ENCODE data around the gene RAC3. TPM values are rescaled to one million over a fixed set of nuclear protein-coding genes. Genes with fewer than 3 reads are reported as not detected.

RAC3 gene
- total RNA-seq, 4 donors from 2014 or later: 0.50 to 6.9 (median 0.54) TPM; not detected in 1

- Histone ChIP-seq H3K4me3 (no peak overlapping the region), H3K27ac (no peak overlapping the region), H3K27me3 (no peaks in the 10 kb centered on the region), H3K9me3 (no peaks in the 10 kb centered on the region), H3K4me1 (peaks cover 0 to 18% (median 5%) of the 10 kb centered on the region in 3 donors), H3K36me3 (peaks cover 0 to 41% of the 10 kb centered on the region in 2 donors)
- 90% methylated on average over 2 of the region's 28 CpGs; no CpG with 5 or more reads in 1 of the 2 donors for WGBS, 2 donors (ENCODE audit: low coverage in 1 of 2)
- ATAC-seq: no peak
- no peak for TF ChIP-seq POLR2A (IDR thresholded peaks at IDR 0.05)
- no peak for TF ChIP-seq POLR2AphosphoS5 (IDR thresholded peaks at IDR 0.05)
- TF ChIP-seq EP300 (IDR thresholded peaks at IDR 0.05): no peak
- TF ChIP-seq, protein P1, sequence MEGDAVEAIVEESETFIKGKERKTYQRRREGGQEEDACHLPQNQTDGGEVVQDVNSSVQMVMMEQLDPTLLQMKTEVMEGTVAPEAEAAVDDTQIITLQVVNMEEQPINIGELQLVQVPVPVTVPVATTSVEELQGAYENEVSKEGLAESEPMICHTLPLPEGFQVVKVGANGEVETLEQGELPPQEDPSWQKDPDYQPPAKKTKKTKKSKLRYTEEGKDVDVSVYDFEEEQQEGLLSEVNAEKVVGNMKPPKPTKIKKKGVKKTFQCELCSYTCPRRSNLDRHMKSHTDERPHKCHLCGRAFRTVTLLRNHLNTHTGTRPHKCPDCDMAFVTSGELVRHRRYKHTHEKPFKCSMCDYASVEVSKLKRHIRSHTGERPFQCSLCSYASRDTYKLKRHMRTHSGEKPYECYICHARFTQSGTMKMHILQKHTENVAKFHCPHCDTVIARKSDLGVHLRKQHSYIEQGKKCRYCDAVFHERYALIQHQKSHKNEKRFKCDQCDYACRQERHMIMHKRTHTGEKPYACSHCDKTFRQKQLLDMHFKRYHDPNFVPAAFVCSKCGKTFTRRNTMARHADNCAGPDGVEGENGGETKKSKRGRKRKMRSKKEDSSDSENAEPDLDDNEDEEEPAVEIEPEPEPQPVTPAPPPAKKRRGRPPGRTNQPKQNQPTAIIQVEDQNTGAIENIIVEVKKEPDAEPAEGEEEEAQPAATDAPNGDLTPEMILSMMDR (IDR thresholded peaks at IDR 0.05): no peak
Observed at GRCh38 chr17:82016061-82016874, 15.2 kb upstream of the RAC3 start.

DNA sequence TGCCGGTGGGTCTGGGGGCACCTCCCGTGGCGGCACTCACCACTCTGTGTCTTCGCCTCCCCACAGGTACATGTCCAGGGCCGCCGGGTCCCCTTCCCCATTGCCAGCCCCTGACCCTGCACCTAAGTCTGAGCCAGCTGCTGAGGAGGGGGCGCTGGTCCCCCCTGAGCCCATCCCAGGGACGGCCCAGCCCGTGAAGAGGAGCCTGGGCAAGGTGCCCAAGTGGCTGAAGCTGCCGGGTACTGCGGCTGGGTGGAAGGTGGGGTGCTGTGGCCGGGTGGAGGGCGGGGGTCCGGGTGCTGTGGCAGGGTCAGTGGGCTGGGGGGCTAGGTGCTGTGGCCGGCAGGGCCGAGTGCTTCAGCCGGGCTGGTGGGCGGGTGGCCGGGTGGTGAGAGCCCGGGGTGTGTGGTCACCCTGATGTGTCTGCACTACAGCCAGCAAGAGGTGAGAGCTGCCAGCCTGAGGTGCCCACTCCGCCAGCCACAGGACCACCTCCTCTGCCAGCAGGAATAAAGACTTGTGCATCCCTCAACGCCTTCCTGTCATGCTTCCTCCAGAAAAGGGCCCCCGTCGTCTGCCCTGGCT lies 14.5 kb upstream of the RAC3 start:
- Histone ChIP-seq H3K27me3 (no peaks in the 10 kb centered on the region), H3K36me3 (peaks cover 0 to 34% of the 10 kb centered on the region in 2 donors), H3K4me1 (peaks cover 0 to 25% (median 12%) of the 10 kb centered on the region in 3 donors), H3K4me3 (no peak overlapping the region), H3K27ac (no peak overlapping the region), H3K9me3 (no peaks in the 10 kb centered on the region)
- WGBS, 2 donors (ENCODE audit: low coverage in 1 of 2): no CpG with 5 or more reads among the region's 24 CpGs
- ATAC-seq: no peak
- TF ChIP-seq EP300 (IDR thresholded peaks at IDR 0.05): no peak
- TF ChIP-seq POLR2A (IDR thresholded peaks at IDR 0.05): no peak
- no peak for TF ChIP-seq POLR2AphosphoS5 (IDR thresholded peaks at IDR 0.05)

DNA sequence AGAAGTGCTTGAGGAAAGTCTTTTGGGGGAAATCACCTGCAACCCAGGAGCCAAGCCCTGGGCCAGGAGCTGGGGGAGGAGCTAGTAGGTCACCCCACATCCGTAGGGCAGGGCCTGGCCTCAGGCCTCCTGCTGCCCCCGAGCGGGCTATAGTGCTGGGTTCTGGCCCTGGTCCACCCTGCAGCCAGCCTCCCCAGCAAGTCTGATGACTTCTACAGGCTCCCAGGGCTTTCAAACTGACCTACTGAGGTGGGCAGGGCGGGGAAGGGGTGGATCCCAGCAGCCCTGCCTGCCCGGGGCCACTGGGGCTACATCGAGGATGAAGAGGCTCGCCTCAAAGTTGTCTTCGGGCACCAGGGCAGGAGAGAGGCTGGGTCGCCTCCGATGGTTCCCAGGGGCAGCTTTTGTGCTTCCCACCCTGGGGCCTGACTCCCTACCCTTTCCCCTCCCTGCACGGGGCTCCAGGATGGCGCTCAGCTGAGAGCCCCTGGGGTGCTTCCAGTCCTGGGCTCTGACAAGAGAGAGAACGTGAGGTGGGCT lies 13.8 kb upstream of the RAC3 start:
- Histone ChIP-seq H3K36me3 (peaks cover 0 to 28% of the 10 kb centered on the region in 2 donors), H3K4me1 (peaks cover 0 to 31% (median 17%) of the 10 kb centered on the region in 3 donors), H3K27me3 (no peaks in the 10 kb centered on the region), H3K27ac (no peak overlapping the region), H3K9me3 (no peaks in the 10 kb centered on the region), H3K4me3 (no peak overlapping the region)
- TF ChIP-seq EP300 (IDR thresholded peaks at IDR 0.05) (no peak), POLR2A (IDR thresholded peaks at IDR 0.05) (no peak), POLR2AphosphoS5 (IDR thresholded peaks at IDR 0.05) (no peak)
- TF ChIP-seq, protein P1 (IDR thresholded peaks at IDR 0.05): no peak
- WGBS, 2 donors (ENCODE audit: low coverage in 1 of 2): 100% methylated on average over 3 of the region's 13 CpGs; no CpG with 5 or more reads in 1 of the 2 donors
- no peak for ATAC-seq

DNA sequence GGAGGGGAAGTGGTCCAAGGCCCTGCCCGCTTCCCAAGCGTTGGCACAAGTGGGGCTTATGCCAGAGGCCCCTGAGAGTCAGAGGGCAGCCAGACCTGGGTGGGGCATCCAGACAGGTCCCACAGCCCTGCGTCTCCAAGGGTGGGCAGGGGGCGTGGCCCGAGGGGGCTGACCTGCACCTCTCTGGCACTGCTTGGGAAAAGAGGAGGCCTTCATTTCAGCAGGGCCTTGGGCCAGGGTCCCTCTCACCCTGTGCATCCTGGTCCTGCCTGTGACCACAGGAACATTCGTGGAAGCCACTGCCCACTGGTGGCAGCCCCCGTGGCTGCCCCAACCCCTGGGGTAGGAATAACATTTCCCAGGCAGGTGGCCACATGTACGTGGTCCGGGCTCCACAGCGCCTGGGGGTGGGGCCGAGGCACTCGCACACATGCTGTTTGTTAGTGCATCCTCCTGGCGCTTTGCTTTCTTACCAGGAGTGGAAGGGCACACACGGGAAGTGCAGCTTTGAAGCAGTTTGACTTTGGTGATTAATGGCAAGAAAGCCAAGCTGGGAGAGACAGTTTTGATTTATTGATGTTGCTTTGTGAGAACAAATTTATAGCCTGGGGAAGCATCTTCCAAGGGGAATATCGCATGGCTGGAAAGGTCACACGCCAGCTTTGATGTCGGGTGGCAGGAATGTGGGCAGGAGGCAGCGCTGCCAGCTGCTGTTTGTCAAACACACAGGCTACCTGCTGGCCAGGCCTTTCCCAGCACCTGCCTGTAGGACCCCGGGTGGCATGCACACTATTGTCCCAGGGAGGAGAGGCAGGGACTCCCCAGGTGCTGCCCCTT lies 13.1 kb upstream of the RAC3 start:
- WGBS, 2 donors (ENCODE audit: low coverage in 1 of 2): 80% methylated on average over 2 of the region's 19 CpGs; no CpG with 5 or more reads in 1 of the 2 donors
- H3K27me3 ChIP-seq: no peaks in the 10 kb centered on the region
- no peaks in the 10 kb centered on the region for H3K9me3 ChIP-seq
- TF ChIP-seq, protein P1 (IDR thresholded peaks at IDR 0.05): no peak
- no peak for TF ChIP-seq POLR2A (IDR thresholded peaks at IDR 0.05)
- TF ChIP-seq POLR2AphosphoS5 (IDR thresholded peaks at IDR 0.05): no peak
- TF ChIP-seq EP300 (IDR thresholded peaks at IDR 0.05): no peak
- ATAC-seq: no peak
- H3K4me1 ChIP-seq: peaks cover 0 to 33% (median 17%) of the 10 kb centered on the region in 3 donors
- no peak overlapping the region for H3K27ac ChIP-seq
- H3K4me3 ChIP-seq: no peak overlapping the region
- H3K36me3 ChIP-seq: peaks cover 0 to 28% of the 10 kb centered on the region in 2 donors

Data from gastroesophageal sphincter (tissue), 4 donors.